T-helper 1 cell treated with Interleukin-12 subunit alpha and Interleukin-12 subunit beta and Interleukin-4 antibody, amounts not matched to agents 30 μg/mL and 1 μg/mL, for 36 hours (primary cell): ENCODE results near the gene DGCR8.

Experiments used
- H3K27ac Mint-ChIP-seq: one replicate; pipeline ENCODE4 v1.8.0; 2021; ENCODE audit warnings: mild to moderate bottlenecking, mixed read lengths
- H3K27me3 Mint-ChIP-seq: one replicate; pipeline ENCODE4 v1.8.0; 2021; ENCODE audit warnings: low read depth, mixed read lengths
- H3K36me3 Mint-ChIP-seq: one replicate; pipeline ENCODE4 v1.8.0; 2021; ENCODE audit warnings: low read depth, mixed read lengths
- H3K4me1 Mint-ChIP-seq: one replicate; pipeline ENCODE4 v1.8.0; 2021; ENCODE audit warnings: low read depth, mixed read lengths
- H3K4me3 Mint-ChIP-seq: one replicate; pipeline ENCODE4 v1.8.0; 2021; ENCODE audit warnings: mild to moderate bottlenecking, moderate library complexity, mixed read lengths
- H3K9me3 Mint-ChIP-seq: one replicate; pipeline ENCODE4 v1.8.0; 2021; ENCODE audit warnings: mixed read lengths

DGCR8 gene

GRCh38 chr22:20112623-20113511 lies 32.8 kb downstream of the DGCR8 start:
- no peak overlapping the region for H3K4me3 Mint-ChIP-seq
- H3K9me3 Mint-ChIP-seq, result no peaks in the 10 kb centered on the region
- H3K4me1 Mint-ChIP-seq, result peaks cover 13% of the 10 kb centered on the region
- no peaks in the 10 kb centered on the region for H3K27me3 Mint-ChIP-seq
- peak overlapping the region; percentile 9 for H3K27ac Mint-ChIP-seq
- peaks cover 20% of the 10 kb centered on the region for H3K36me3 Mint-ChIP-seq

- H3K36me3 Mint-ChIP-seq, result peaks cover 18% of the 10 kb centered on the region
- H3K27ac Mint-ChIP-seq, result peak overlapping the region; percentile 14
- H3K27me3 Mint-ChIP-seq, result no peaks in the 10 kb centered on the region
- H3K4me3 Mint-ChIP-seq, result no peak overlapping the region
- peaks cover 16% of the 10 kb centered on the region for H3K4me1 Mint-ChIP-seq
- no peaks in the 10 kb centered on the region for H3K9me3 Mint-ChIP-seq
Measured at GRCh38 chr22:20113551-20114310, 33.7 kb downstream of the DGCR8 start.

DNA sequence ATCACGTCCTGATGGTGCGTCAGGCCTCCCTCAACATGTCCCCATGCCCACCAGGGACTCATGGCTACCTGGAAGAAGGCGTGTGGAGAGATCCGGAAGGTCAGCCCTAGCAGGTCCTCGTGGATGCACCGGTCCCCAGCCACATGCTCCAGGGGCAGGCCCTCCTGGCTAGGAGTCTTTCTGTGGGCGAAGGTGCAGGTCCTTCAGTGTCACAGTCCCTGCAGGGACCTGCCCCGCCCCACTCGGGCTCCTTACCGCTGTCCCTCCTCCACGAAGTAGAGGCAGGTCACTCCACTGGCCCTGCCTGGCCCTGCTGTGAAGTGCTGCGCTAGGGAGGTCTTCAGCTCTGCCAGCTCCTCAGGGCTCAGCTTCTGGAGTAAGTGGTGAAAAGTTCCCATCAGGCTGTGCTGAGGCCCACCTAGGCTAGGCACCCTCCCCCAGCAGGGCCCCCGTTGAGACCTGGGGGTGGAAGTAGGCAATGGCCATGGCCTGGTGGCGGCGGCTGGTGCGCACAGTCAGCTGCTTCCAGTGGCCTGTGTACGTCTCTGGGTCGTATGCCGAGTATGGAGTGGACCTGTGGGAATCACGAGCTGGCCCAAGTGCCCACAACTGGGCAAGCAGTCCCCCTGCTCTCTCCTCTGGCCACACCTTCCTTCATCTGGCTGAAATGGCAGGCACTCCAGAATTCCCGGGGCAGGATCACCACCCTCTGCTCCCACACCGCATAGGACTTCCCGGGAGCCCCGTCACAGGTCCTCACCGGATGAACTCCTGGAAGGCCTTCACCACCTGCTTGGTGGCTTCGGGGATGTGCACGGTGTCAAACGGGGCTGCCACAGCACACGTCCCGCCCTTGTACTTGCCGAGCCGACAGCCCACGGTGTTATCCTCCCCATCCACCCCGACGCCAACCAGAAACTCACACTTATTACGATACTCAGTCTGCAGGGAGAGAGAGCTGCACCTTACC lies 34.8 kb downstream of the DGCR8 start:
- Mint-ChIP-seq H3K27me3 (no peaks in the 10 kb centered on the region), H3K36me3 (peaks cover 21% of the 10 kb centered on the region), H3K9me3 (no peaks in the 10 kb centered on the region), H3K4me3 (peak overlapping the region; percentile 78), H3K27ac (peak overlapping the region; percentile 60), H3K4me1 (peaks cover 21% of the 10 kb centered on the region)

- Mint-ChIP-seq H3K27me3 (no peaks in the 10 kb centered on the region), H3K27ac (peak within 1 kb of the TSS; percentile 98), H3K4me3 (peak within 1 kb of the TSS; percentile 97), H3K9me3 (no peaks in the 10 kb centered on the region), H3K4me1 (peaks cover 23% of the 10 kb centered on the region), H3K36me3 (peaks cover 26% of the 10 kb centered on the region)
Measured at GRCh38 chr22:20115691-20116375, 35.8 kb downstream of the DGCR8 start, which contains the start of gene RANBP1. Gene RANBP1, plus strand, starts transcription at chr22:20116104. Its CDS starts 81 bp downstream, at chr22:20116185.

DNA sequence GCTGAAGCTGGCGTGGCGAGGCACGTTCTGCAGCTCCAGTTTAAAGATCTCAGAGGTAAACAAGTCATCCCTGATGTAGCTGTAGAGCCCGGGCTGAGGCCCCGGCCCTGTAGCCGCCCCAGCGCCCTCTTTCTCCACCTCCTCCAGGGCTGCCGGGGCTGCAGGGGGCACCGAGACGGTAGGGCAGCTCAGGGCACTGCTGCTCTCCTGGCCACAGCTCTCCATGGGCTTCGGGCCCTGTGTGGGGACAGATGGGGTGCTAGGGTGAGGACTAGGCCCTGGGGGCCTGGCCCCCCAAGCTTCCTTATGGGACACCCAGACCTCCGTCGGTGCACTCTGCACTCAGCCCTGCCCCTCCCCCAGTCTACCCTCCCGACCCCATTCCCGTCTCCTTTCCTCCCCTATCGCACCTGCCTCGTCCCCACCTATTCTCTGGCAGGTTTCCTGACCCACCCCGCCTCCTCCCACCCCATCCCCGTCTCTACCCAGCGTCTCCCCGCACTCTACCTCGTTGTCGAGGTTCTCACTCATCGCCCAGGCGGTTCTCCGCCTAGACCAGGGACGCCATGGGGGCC lies 36.4 kb downstream of the DGCR8 start:
- H3K9me3 Mint-ChIP-seq, result no peaks in the 10 kb centered on the region
- H3K27me3 Mint-ChIP-seq, result no peaks in the 10 kb centered on the region
- peaks cover 19% of the 10 kb centered on the region for H3K4me1 Mint-ChIP-seq
- peak overlapping the region; percentile 98 for H3K27ac Mint-ChIP-seq
- peak overlapping the region; percentile 97 for H3K4me3 Mint-ChIP-seq
- H3K36me3 Mint-ChIP-seq, result peaks cover 26% of the 10 kb centered on the region

DNA sequence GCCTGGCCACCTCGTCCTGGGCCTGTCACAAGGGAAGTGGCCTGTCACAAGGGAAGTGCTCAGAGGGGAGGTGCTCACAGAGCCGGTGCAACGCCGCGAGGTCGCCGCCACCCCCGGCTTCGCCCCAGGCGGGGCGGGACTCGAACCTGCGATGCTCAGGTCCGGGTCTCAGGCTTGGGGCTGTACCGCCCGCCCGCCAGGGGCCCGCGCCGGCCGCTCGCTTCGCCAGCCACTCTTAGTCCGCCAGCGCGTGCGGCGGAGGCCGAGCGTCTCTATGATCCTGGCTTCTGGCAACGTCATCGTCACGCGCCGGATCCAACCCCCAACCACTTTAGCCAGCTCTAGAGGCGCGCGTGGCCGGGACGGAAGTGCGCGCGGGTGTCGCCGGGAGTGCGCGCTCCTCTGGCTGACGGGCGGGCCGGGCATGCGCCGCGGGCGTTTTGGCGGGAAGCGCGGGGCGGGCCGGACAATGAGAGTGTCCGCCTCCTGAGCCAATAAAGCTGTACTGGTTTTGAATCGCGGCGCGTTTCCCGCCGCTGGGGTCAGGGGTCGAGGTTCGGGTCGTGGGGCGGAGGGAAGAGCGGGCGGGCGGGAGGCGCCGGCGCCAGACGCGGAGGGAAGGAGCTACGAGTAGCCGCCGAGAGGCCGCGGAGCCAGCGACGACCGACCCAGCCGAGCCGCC lies 37.1 kb downstream of the DGCR8 start, which contains the start of gene TRMT2A:
TSS of gene TRMT2A (minus strand) at position 276 of the 682 bp plus-strand sequence. CDS start 320 bp downstream, outside the sequence.
- Mint-ChIP-seq H3K4me3 (peak within 1 kb of the TSS; percentile 97), H3K9me3 (no peaks in the 10 kb centered on the region), H3K27ac (peak within 1 kb of the TSS; percentile 98), H3K4me1 (peaks cover 18% of the 10 kb centered on the region), H3K36me3 (peaks cover 26% of the 10 kb centered on the region), H3K27me3 (no peaks in the 10 kb centered on the region)

DNA sequence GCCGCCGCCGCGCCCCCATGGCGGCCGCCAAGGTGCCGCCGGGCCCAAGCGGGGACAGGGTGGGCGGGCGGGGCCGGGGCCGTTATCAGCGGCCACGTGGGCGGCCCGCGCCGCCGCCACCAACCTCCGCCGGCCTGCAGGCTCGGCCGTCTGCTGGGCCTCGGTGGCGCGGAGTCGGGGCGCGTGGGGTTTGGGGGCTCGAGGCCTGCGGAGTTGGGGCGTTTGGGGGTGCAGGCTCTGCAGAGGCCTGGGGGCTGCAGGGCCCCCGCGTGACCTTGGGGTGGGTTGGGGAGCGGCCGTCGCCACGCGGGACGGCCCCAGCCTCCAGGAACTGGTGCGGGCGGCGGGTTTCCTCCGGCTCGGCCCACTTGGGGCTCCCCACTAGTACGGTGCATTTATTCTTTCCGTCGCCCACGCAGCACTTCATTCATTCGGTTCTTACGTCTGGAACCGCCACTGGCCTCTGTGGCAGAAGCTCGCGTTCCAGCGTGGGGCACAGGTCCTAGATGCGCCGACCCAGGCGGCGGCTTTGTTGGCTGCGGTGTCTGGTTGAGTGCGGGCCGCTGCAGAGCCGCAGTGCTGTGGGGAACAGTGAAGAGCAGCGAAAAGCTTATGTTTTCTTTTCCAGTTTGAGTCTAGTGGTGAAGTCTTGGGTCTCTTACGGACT lies 37.7 kb downstream of the DGCR8 start:
- H3K27ac Mint-ChIP-seq, result peak overlapping the region; percentile 86
- peak overlapping the region; percentile 88 for H3K4me3 Mint-ChIP-seq
- H3K36me3 Mint-ChIP-seq, result peaks cover 26% of the 10 kb centered on the region
- no peaks in the 10 kb centered on the region for H3K27me3 Mint-ChIP-seq
- H3K4me1 Mint-ChIP-seq, result peaks cover 21% of the 10 kb centered on the region
- no peaks in the 10 kb centered on the region for H3K9me3 Mint-ChIP-seq

DNA sequence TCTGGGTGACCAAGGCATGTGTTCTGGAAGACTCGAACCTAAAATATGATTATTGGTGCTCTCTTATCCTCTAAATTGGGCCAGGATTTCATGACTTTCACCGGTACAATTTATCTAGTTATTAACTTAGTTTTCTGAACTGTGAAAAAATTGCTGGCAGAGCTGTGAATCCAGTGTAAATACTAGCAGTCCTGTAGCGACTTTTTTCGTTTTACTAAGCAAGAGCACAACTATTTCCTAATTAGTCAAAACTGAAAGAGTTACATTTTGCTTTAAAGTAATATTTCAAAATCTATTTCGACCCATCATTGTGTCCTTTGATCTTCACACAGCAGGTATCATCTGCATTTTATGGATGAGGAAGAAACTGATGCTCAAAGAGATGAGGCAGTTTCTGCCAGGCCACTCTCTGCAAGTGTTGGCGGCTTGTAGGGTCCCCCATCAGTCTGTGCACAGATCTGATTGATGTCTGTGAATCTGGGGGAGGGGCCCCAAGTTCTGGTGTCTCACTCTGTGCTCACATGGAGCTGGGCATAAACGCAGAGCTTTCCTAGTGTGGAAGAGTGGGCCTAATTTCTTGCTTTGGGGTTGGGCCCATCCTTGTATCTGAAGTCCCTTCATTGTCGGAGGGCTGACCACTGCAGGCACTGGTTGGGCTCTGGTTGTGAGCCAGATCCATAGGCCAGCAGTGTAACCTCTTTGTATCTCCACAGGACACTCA lies 38.4 kb downstream of the DGCR8 start:
- peak overlapping the region; percentile 88 for H3K4me3 Mint-ChIP-seq
- H3K27me3 Mint-ChIP-seq, result no peaks in the 10 kb centered on the region
- peaks cover 21% of the 10 kb centered on the region for H3K4me1 Mint-ChIP-seq
- peak overlapping the region; percentile 86 for H3K27ac Mint-ChIP-seq
- H3K9me3 Mint-ChIP-seq, result no peaks in the 10 kb centered on the region
- peaks cover 30% of the 10 kb centered on the region for H3K36me3 Mint-ChIP-seq

GRCh38 chr22:20121856-20122415 lies 41.9 kb downstream of the DGCR8 start:
- Mint-ChIP-seq H3K4me1 (peaks cover 15% of the 10 kb centered on the region), H3K27me3 (no peaks in the 10 kb centered on the region), H3K27ac (no peak overlapping the region), H3K9me3 (no peaks in the 10 kb centered on the region), H3K4me3 (no peak overlapping the region), H3K36me3 (peaks cover 27% of the 10 kb centered on the region)

DNA sequence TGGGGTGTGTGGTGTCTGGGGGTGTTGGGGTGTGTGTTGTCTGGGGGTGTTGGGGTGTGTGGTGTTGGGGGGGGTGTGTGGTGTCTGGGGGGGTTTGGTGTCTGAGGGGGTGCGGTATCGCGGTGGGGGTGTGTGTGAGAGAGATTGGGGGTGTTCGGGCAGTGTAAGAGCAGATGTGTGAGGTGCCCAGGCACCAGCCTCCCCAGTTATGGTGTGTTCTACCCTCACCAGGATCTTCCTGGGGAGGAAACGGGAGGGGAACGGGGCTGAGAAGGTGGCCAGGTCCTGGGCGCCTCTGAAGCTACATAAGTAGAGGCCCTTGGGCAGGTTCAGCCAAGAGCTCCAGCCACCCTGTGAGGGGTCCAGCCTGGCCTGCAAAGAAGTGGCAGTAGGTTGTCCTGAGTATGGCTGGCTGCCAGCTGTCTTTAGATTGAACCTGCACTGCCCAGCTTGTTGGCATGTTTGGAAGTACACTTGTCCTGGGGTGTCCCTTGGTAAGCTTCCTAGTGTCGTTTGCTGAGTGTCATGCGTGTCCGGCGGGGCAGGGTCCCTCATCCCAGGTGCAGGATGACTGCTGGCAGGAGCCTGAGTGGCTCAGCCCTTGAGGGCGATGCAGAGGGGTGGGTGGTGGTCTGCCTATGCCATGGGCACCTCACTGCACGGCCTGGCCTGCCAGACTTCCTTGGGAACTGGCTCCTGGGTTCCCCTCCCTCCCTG lies 43.5 kb downstream of the DGCR8 start:
- no peaks in the 10 kb centered on the region for H3K27me3 Mint-ChIP-seq
- no peaks in the 10 kb centered on the region for H3K9me3 Mint-ChIP-seq
- H3K27ac Mint-ChIP-seq, result no peak overlapping the region
- no peak overlapping the region for H3K4me3 Mint-ChIP-seq
- H3K4me1 Mint-ChIP-seq, result peaks cover 14% of the 10 kb centered on the region
- peaks cover 25% of the 10 kb centered on the region for H3K36me3 Mint-ChIP-seq

DNA sequence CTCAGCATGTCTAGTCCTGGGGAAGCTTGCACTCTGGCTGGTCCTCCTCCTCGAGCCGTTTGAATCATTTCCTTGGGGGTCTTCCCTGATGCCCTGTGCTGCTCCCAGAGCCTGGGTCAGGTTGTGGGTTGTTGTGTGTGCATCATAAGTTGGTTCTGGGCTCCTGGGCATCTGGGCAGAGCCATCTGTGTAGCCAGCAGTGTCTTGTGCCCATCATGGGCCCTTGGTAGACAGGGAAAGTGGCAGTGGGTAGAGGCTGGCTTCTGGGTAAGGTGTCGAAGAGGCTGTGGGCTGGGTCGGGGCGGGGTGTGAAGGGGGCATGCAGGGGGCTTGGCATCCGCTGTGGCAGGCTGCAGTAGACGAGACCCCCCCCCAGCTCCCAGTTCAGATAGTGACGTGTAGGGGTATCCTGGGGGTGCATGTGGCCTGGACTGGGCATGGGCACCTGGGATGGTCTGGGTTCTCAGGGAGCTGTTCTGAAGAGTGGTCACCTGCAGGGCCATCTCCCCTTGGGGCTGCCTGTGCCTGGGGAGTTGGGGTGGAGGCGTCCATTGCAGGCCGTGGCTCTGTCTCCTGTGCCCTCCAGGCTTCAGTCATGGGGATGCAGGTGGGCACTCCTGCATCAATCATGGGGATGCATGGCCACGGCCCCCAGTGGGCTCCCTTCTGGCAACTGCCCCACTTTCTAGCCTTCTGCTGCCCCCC lies 44.2 kb downstream of the DGCR8 start:
- H3K27ac Mint-ChIP-seq, result no peak overlapping the region
- H3K9me3 Mint-ChIP-seq, result no peaks in the 10 kb centered on the region
- no peak overlapping the region for H3K4me3 Mint-ChIP-seq
- peaks cover 22% of the 10 kb centered on the region for H3K36me3 Mint-ChIP-seq
- peaks cover 11% of the 10 kb centered on the region for H3K4me1 Mint-ChIP-seq
- no peaks in the 10 kb centered on the region for H3K27me3 Mint-ChIP-seq
